NOMO-1 treated with dmso at 0.1 percent for 144 hours (cell line): ENCODE measurements around the gene BPIFB1.
A peak's percentile ranks its signal among the peaks of the same experiment; 100 is the strongest.

Experiments used
- DNase-seq: peaks from one replicate; lab custom pipeline; 2025; ENCODE audit not compliant: unreplicated experiment; lab: John Stamatoyannopoulos, UW

Gene BPIFB1

GRCh38 chr20:33291830-33292355 lies 8.9 kb downstream of the BPIFB1 start:
- peak; percentile 5 for DNase-seq

GRCh38 chr20:33296206-33296605 lies 13.2 kb downstream of the BPIFB1 start:
- DNase-seq, result no peak

GRCh38 chr20:33298391-33298790 lies 15.4 kb downstream of the BPIFB1 start:
- no peak for DNase-seq

- DNase-seq, result peak; percentile 51
Measured at GRCh38 chr20:33299111-33299603, 16.1 kb downstream of the BPIFB1 start.

- DNase-seq, result no peak
Measured at GRCh38 chr20:33301192-33301930, 18.3 kb downstream of the BPIFB1 start.

GRCh38 chr20:33303595-33303994 lies 20.6 kb downstream of the BPIFB1 start:
- DNase-seq, result no peak

GRCh38 chr20:33304046-33304445 lies 21.0 kb downstream of the BPIFB1 start:
- DNase-seq, result no peak

- no peak for DNase-seq
Measured at GRCh38 chr20:33305589-33306057, 22.6 kb downstream of the BPIFB1 start.

- no peak for DNase-seq
Measured at GRCh38 chr20:33306228-33306627, 23.2 kb downstream of the BPIFB1 start.

GRCh38 chr20:33306807-33307206 lies 23.8 kb downstream of the BPIFB1 start:
- no peak for DNase-seq

- no peak for DNase-seq
Measured at GRCh38 chr20:33308668-33309067, 25.7 kb downstream of the BPIFB1 start.

- DNase-seq, result no peak
Measured at GRCh38 chr20:33309631-33310030, 26.6 kb downstream of the BPIFB1 start.

- no peak for DNase-seq
Measured at GRCh38 chr20:33310327-33310899, 27.4 kb downstream of the BPIFB1 start.

- no peak for DNase-seq
Measured at GRCh38 chr20:33311011-33311410, 28.0 kb downstream of the BPIFB1 start.

GRCh38 chr20:33311996-33312395 lies 29.0 kb downstream of the BPIFB1 start:
- no peak for DNase-seq

GRCh38 chr20:33312583-33312982 lies 29.6 kb downstream of the BPIFB1 start:
- DNase-seq, result no peak

- DNase-seq, result no peak
Measured at GRCh38 chr20:33313686-33314314, 30.8 kb downstream of the BPIFB1 start.

- DNase-seq, result no peak
Measured at GRCh38 chr20:33316343-33316742, 33.3 kb downstream of the BPIFB1 start.

GRCh38 chr20:33316958-33317357 lies 33.9 kb downstream of the BPIFB1 start:
- DNase-seq, result no peak

GRCh38 chr20:33317424-33318095 lies 34.5 kb downstream of the BPIFB1 start:
- DNase-seq, result no peak

GRCh38 chr20:33318096-33318429 lies 35.0 kb downstream of the BPIFB1 start:
- no peak for DNase-seq
